HCT116 (cell line): ENCODE measurements around the gene IVD. TPM values are rescaled to one million over a fixed set of nuclear protein-coding genes. Genes with fewer than 3 reads are reported as not detected.

Experiments used
- ATAC-seq: fragments of 200-7000 bp; cut with Tn5 transposase; 2 replicates; pipeline ENCODE4 v1.9.1; 2020; ENCODE audit warnings: mild to moderate bottlenecking, moderate library complexity
- BruUV-seq: library from RNA; stranded (reverse); fragments of 400-500 nt; replicated peaks from 2 replicates; lab custom pipeline; 2021; lab: Mats Ljungman, UMichigan
- CTCF ChIA-PET: fragments of 300-600 bp; sonication (Branson Sonifier 250); formaldehyde crosslinking; loops from one replicate; lab custom pipeline; 2021; ENCODE audit warnings: antibody characterized with exemption; lab: Charles Lee
- POLR2A ChIA-PET: fragments of 300-600, 350-600 bp; sonication (Branson Sonifier 250); formaldehyde crosslinking; loops from one replicate; lab custom pipeline; 2021; ENCODE audit warnings: antibody characterized with exemption; lab: Charles Lee
- RAD21 ChIA-PET, 2 experiments: fragments of 300-600 bp; sonication (Branson Sonifier 250); formaldehyde crosslinking; loops; one replicate each; lab custom pipeline; 2023; ENCODE audit warnings: low total read pairs in 2 of 2; ENCODE audit not compliant: uncharacterized antibody in 2 of 2, unreplicated experiment in 2 of 2, low non-redundant PET in 1 of 2; lab: Charles Lee
- DNase-seq: peaks from one replicate; pipeline ENCODE4 v3.0.0-alpha.2; 2010; ENCODE audit warnings: low read depth, low spot score
- H2AFZ ChIP-seq: fragments of 200-600 bp; shearing (Covaris generic), sonication (generic); 2 replicates; pipeline ENCODE4 v1.6.1; 2017; ENCODE audit warnings: low read depth, mixed run types, mixed read lengths, antibody characterized with exemption, low read length; ENCODE audit not compliant: poor library complexity, severe bottlenecking
- H3K27ac ChIP-seq: 2 replicates; pipeline ENCODE4 v1.5.1; 2012; ENCODE audit warnings: low read depth, low read length
- H3K27me3 ChIP-seq: fragments of 200-600 bp; sonication (generic); 2 replicates; pipeline ENCODE4 v1.6.1; 2016; ENCODE audit warnings: mixed run types, low read length, mixed read lengths; ENCODE audit not compliant: insufficient read depth
- H3K36me3 ChIP-seq, 2 experiments: fragments of 200-500 bp in 1 of 2; fragments of 200-600 bp in 1 of 2; sonication (Bioruptor generic) in 1 of 2; sonication (generic) in 1 of 2; 2 replicates each; pipeline versions ENCODE4 v1.5.1 to v1.6.1; 2014 to 2016; ENCODE audit warnings: low read length in 2 of 2, inconsistent platforms in 1 of 2, mixed read lengths in 1 of 2, mixed run types in 1 of 2; ENCODE audit not compliant: insufficient read depth in 2 of 2, control insufficient read depth in 1 of 2
- H3K4me1 ChIP-seq, 2 experiments: fragments of 200-600 bp in 1 of 2; sonication (generic) in 1 of 2; 2 replicates each; pipeline versions ENCODE4 v1.5.1 to v1.6.1; 2012 to 2017; ENCODE audit warnings: low read length in 2 of 2, inconsistent platforms in 1 of 2, mild to moderate bottlenecking in 1 of 2, mixed read lengths in 1 of 2, mixed run types in 1 of 2, moderate library complexity in 1 of 2; ENCODE audit not compliant: insufficient read depth in 2 of 2, control insufficient read depth in 1 of 2
- H3K4me2 ChIP-seq: fragments of 200-600 bp; sonication (generic); 2 replicates; pipeline ENCODE4 v1.6.1; 2017; ENCODE audit warnings: mixed run types, low read length, mixed read lengths
- H3K4me3 ChIP-seq, 2 experiments: fragments of 200-600 bp in 1 of 2; sonication (generic) in 1 of 2; replicated peaks in 1 of 2; 2 replicates each; pipeline ENCODE4 v1.5.1; 2011 to 2016; ENCODE audit warnings: low read length in 2 of 2, control low read depth in 1 of 2, low read depth in 1 of 2, mild to moderate bottlenecking in 1 of 2, mixed read lengths in 1 of 2, mixed run types in 1 of 2
- H3K79me2 ChIP-seq: fragments of 200-600 bp; sonication (generic); 2 replicates; pipeline ENCODE4 v1.6.1; 2017; ENCODE audit warnings: mild to moderate bottlenecking, mixed run types, low read length, moderate library complexity, mixed read lengths; ENCODE audit not compliant: insufficient read depth
- H3K9ac ChIP-seq: fragments of 200-600 bp; sonication (generic); 2 replicates; pipeline ENCODE4 v1.6.1; 2016; ENCODE audit warnings: low read length, mixed read lengths
- H3K9me2 ChIP-seq: fragments of 200-600 bp; sonication (generic), shearing (Covaris generic); 2 replicates; pipeline ENCODE4 v1.6.1; 2017; ENCODE audit warnings: mixed run types, mild to moderate bottlenecking, moderate library complexity; ENCODE audit not compliant: insufficient read depth
- H3K9me3 ChIP-seq, 2 experiments: fragments of 200-500 bp in 1 of 2; fragments of 200-600 bp in 1 of 2; sonication (Bioruptor generic) in 1 of 2; sonication (generic) in 1 of 2; 2 replicates each; pipeline ENCODE4 v1.6.1; 2014 to 2017; ENCODE audit warnings: low read length in 2 of 2, mixed read lengths in 2 of 2, inconsistent platforms in 1 of 2, low read depth in 1 of 2, mild to moderate bottlenecking in 1 of 2, mixed run types in 1 of 2, moderate library complexity in 1 of 2; ENCODE audit not compliant: control insufficient read depth in 1 of 2, insufficient read depth in 1 of 2
- H4K20me1 ChIP-seq: fragments of 200-600 bp; sonication (generic), shearing (Covaris generic); 2 replicates; pipeline ENCODE4 v1.6.1; 2017; ENCODE audit warnings: mixed run types, mild to moderate bottlenecking, moderate library complexity; ENCODE audit not compliant: insufficient read depth
- CEBPB ChIP-seq: IDR thresholded peaks from 2 replicates; pipeline ENCODE4 v1.6.1; 2012; ENCODE audit warnings: low read depth
- EGR1 ChIP-seq: IDR thresholded peaks from 2 replicates; pipeline ENCODE4 v1.6.1; 2012; ENCODE audit warnings: low read depth
- EZH2phosphoT487 ChIP-seq: fragments of 200-600 bp; IDR thresholded peaks from 2 replicates; pipeline ENCODE4 v1.6.1; 2018; ENCODE audit warnings: antibody characterized with exemption, borderline replicate concordance
- POLR2A ChIP-seq: IDR thresholded peaks from 2 replicates; pipeline ENCODE4 v1.7.0; 2011; ENCODE audit warnings: borderline replicate concordance; ENCODE audit not compliant: insufficient read depth, insufficient read length; ENCODE audit errors: extremely low read depth
- POLR2AphosphoS5 ChIP-seq: IDR thresholded peaks from 2 replicates; pipeline ENCODE4 v1.6.1; 2011; ENCODE audit warnings: mild to moderate bottlenecking, low read depth, low read length, moderate library complexity
- RAD21 ChIP-seq: IDR thresholded peaks from 2 replicates; pipeline ENCODE4 v1.6.1; 2012; ENCODE audit warnings: low read depth, mild to moderate bottlenecking
- SIN3A ChIP-seq: IDR thresholded peaks from 2 replicates; pipeline ENCODE4 v1.6.1; 2012; ENCODE audit warnings: low read depth
- TCF7L2 ChIP-seq: IDR thresholded peaks from 2 replicates; pipeline ENCODE4 v1.7.0; 2011; ENCODE audit warnings: borderline replicate concordance, inconsistent platforms; ENCODE audit not compliant: insufficient read depth, insufficient read length; ENCODE audit errors: extremely low read depth
- YY1 ChIP-seq: IDR thresholded peaks from 2 replicates; pipeline ENCODE4 v1.6.1; 2011; ENCODE audit warnings: low read length, low read depth, moderate library complexity, mild to moderate bottlenecking; ENCODE audit not compliant: insufficient replicate concordance; ENCODE audit errors: extremely low read depth
- ZFX ChIP-seq: fragments of 450-650 bp; IDR thresholded peaks from 2 replicates; pipeline ENCODE4 v1.6.1; 2017
- ZNF274 ChIP-seq: fragments of 200-500 bp; sonication (Bioruptor generic); IDR thresholded peaks from 2 replicates; pipeline ENCODE4 v1.6.1; 2014; ENCODE audit warnings: mild to moderate bottlenecking, low read depth, low read length, inconsistent platforms
- intact Hi-C: fragments of 100-400 bp; cut with micrococcal nuclease; formaldehyde crosslinking; loops from 2 replicates; pipeline ENCODE4 v1.10.0; 2022
- total RNA-seq: library from RNA; stranded (reverse); gene quantifications from one replicate; pipeline ENCODE4 v1.2.1, GENCODE V29; 2021; ENCODE audit not compliant: unreplicated experiment
- TF ChIP-seq, protein P1 (sequence below): IDR thresholded peaks from 2 replicates; pipeline ENCODE4 v1.6.1; 2012; ENCODE audit warnings: low read depth
- TF ChIP-seq, protein P2 (sequence below): IDR thresholded peaks from 2 replicates; pipeline ENCODE4 v1.6.1; 2012

IVD gene
- total RNA-seq, 1 experiment from 2014 or later: 65.6 TPM

DNA sequence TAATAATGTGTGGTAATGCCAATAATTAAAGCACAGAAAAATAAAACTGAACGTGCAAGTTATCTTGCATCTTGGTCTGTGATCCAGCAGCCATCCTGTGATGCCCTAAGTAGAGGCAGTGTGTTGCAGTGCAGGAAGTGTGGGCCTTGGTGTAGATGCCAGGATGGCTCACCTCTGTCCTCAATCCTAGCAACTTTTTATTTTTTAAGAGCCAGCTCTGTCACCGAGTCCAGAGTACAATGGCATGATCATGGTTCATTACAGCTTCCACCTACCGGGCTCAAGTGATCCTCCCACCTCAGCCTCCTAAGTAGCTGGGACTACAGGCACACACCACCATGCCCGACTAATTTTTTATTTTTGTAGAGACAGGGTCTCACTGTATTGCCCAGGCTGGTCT lies 42.8 kb downstream of the IVD start:
- Histone ChIP-seq H3K27ac (no peak overlapping the region), H3K4me2 (no peak overlapping the region; the same call in 1 of the 2 replicates), H3K4me1 (peaks cover 15 to 26% of the 10 kb centered on the region in 2 experiments), H3K27me3 (no peaks in the 10 kb centered on the region), H3K9me2 (no peaks in the 10 kb centered on the region), H2AFZ (no peak overlapping the region), H3K79me2 (peaks cover 90% of the 10 kb centered on the region), H3K9me3 (no peaks in the 10 kb centered on the region), H3K9ac (no peak overlapping the region), H4K20me1 (no peaks in the 10 kb centered on the region; the same call in 1 of the 2 replicates), H3K36me3 (no peaks in the 10 kb centered on the region), H3K4me3 (no peak overlapping the region)
- CTCF ChIA-PET: no interaction called here
- BruUV-seq: no TSS peak
- RAD21 ChIA-PET: no interaction called here
- ATAC-seq: no peak
- POLR2A ChIA-PET: no interaction called here
- intact Hi-C loops: no loop called here
- no peak for DNase-seq
- no peak for TF ChIP-seq YY1
- TF ChIP-seq POLR2A: no peak
- TF ChIP-seq TCF7L2: no peak
- no peak for TF ChIP-seq POLR2AphosphoS5
- no peak for TF ChIP-seq ZNF274
- TF ChIP-seq EZH2phosphoT487: no peak
- TF ChIP-seq RAD21: no peak
- TF ChIP-seq, protein P1, sequence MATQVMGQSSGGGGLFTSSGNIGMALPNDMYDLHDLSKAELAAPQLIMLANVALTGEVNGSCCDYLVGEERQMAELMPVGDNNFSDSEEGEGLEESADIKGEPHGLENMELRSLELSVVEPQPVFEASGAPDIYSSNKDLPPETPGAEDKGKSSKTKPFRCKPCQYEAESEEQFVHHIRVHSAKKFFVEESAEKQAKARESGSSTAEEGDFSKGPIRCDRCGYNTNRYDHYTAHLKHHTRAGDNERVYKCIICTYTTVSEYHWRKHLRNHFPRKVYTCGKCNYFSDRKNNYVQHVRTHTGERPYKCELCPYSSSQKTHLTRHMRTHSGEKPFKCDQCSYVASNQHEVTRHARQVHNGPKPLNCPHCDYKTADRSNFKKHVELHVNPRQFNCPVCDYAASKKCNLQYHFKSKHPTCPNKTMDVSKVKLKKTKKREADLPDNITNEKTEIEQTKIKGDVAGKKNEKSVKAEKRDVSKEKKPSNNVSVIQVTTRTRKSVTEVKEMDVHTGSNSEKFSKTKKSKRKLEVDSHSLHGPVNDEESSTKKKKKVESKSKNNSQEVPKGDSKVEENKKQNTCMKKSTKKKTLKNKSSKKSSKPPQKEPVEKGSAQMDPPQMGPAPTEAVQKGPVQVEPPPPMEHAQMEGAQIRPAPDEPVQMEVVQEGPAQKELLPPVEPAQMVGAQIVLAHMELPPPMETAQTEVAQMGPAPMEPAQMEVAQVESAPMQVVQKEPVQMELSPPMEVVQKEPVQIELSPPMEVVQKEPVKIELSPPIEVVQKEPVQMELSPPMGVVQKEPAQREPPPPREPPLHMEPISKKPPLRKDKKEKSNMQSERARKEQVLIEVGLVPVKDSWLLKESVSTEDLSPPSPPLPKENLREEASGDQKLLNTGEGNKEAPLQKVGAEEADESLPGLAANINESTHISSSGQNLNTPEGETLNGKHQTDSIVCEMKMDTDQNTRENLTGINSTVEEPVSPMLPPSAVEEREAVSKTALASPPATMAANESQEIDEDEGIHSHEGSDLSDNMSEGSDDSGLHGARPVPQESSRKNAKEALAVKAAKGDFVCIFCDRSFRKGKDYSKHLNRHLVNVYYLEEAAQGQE: no peak
- TF ChIP-seq, protein P2, sequence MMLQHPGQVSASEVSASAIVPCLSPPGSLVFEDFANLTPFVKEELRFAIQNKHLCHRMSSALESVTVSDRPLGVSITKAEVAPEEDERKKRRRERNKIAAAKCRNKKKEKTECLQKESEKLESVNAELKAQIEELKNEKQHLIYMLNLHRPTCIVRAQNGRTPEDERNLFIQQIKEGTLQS: no peak
- TF ChIP-seq CEBPB: no peak
- TF ChIP-seq SIN3A: no peak
- no peak for TF ChIP-seq ZFX
- TF ChIP-seq EGR1: no peak
